Activated naive CD4-positive, alpha-beta T cell treated with anti-CD3 and anti-CD28 coated beads, Interleukin-2, amount 10 ng/mL, durations not matched to agents 7 days and 5 days (primary cell): Measurements from ENCODE around the gene CEBPZOS.
A peak's percentile ranks its signal among the peaks of the same experiment; 100 is the strongest.
"Not testable (repeated sequence)": the region's sequence is repeated elsewhere in the genome, so short reads cannot be mapped to it uniquely, and the experiment has no call there.

Experiments
- CTCF ChIA-PET: fragments of 350-600 bp; sonication (Branson Sonifier 250); formaldehyde crosslinking; loops from one replicate; lab custom pipeline; 2021; ENCODE audit warnings: antibody characterized with exemption; lab: Charles Lee
- DNase-seq: peaks from one replicate; pipeline ENCODE4 v3.0.0-alpha.2; 2020
- H3K27ac Mint-ChIP-seq: one replicate; pipeline ENCODE4 v1.8.0; 2021; ENCODE audit warnings: mild to moderate bottlenecking, moderate library complexity, mixed read lengths
- H3K27me3 Mint-ChIP-seq: one replicate; pipeline ENCODE4 v1.8.0; 2021; ENCODE audit warnings: mild to moderate bottlenecking, mixed read lengths
- H3K36me3 Mint-ChIP-seq: one replicate; pipeline ENCODE4 v1.8.0; 2021; ENCODE audit warnings: mixed read lengths
- H3K4me1 Mint-ChIP-seq: one replicate; pipeline ENCODE4 v1.8.0; 2021; ENCODE audit warnings: mixed read lengths
- H3K4me3 Mint-ChIP-seq: one replicate; pipeline ENCODE4 v1.8.0; 2021; ENCODE audit warnings: mild to moderate bottlenecking, moderate library complexity, mixed read lengths
- H3K9me3 Mint-ChIP-seq: one replicate; pipeline ENCODE4 v1.8.0; 2021; ENCODE audit warnings: mixed read lengths

The CEBPZOS gene

GRCh38 chr2:37203708-37204107 lies 7.4 kb downstream of the CEBPZOS start:
- no peak for DNase-seq
- peaks cover 67% of the 10 kb centered on the region for H3K36me3 Mint-ChIP-seq
- no peak overlapping the region for H3K27ac Mint-ChIP-seq
- H3K4me1 Mint-ChIP-seq = peaks cover 14% of the 10 kb centered on the region
- H3K27me3 Mint-ChIP-seq = no peaks in the 10 kb centered on the region
- H3K9me3 Mint-ChIP-seq = peaks cover 31% of the 10 kb centered on the region
- CTCF ChIA-PET = interaction anchor here (0.9 kb wide), 1 partner anchor 101 kb away, joined by 3 read pairs; no protein-coding TSS in a partner anchor
- no peak overlapping the region for H3K4me3 Mint-ChIP-seq

- H3K27me3 Mint-ChIP-seq, CTCF ChIA-PET, H3K4me1 Mint-ChIP-seq, H3K27ac Mint-ChIP-seq, DNase-seq, H3K4me3 Mint-ChIP-seq: not testable (repeated sequence)
- H3K9me3 Mint-ChIP-seq = peaks cover 41% of the 10 kb centered on the region
- peaks cover 76% of the 10 kb centered on the region for H3K36me3 Mint-ChIP-seq
Measured at GRCh38 chr2:37205071-37205661, 8.9 kb downstream of the CEBPZOS start.

- CTCF ChIA-PET = no interaction called here
- H3K4me3 Mint-ChIP-seq = no peak overlapping the region
- H3K36me3 Mint-ChIP-seq = peaks cover 82% of the 10 kb centered on the region
- H3K27me3 Mint-ChIP-seq = no peaks in the 10 kb centered on the region
- H3K9me3 Mint-ChIP-seq = peaks cover 41% of the 10 kb centered on the region
- H3K27ac Mint-ChIP-seq = no peak overlapping the region
- peaks cover 9% of the 10 kb centered on the region for H3K4me1 Mint-ChIP-seq
- DNase-seq = no peak
Measured at GRCh38 chr2:37205689-37206341, 9.5 kb downstream of the CEBPZOS start.

- H3K27ac Mint-ChIP-seq, H3K4me3 Mint-ChIP-seq, H3K27me3 Mint-ChIP-seq, CTCF ChIA-PET, H3K4me1 Mint-ChIP-seq, DNase-seq: not testable (repeated sequence)
- Mint-ChIP-seq H3K36me3 (peaks cover 85% of the 10 kb centered on the region), H3K9me3 (peaks cover 41% of the 10 kb centered on the region)
Measured at GRCh38 chr2:37206760-37207159, 10.5 kb downstream of the CEBPZOS start.

- peaks cover 3% of the 10 kb centered on the region for H3K4me1 Mint-ChIP-seq
- CTCF ChIA-PET = interaction anchor here (0.6 kb wide), 1 partner anchor 168 kb away, joined by 3 read pairs; no protein-coding TSS in a partner anchor
- H3K4me3 Mint-ChIP-seq = no peak overlapping the region
- peaks cover 71% of the 10 kb centered on the region for H3K36me3 Mint-ChIP-seq
- H3K27ac Mint-ChIP-seq = no peak overlapping the region
- H3K9me3 Mint-ChIP-seq = peaks cover 30% of the 10 kb centered on the region
- no peaks in the 10 kb centered on the region for H3K27me3 Mint-ChIP-seq
- DNase-seq = no peak
Measured at GRCh38 chr2:37211212-37211611, 14.9 kb downstream of the CEBPZOS start.

GRCh38 chr2:37211939-37212338 lies 15.6 kb downstream of the CEBPZOS start:
- peaks cover 3% of the 10 kb centered on the region for H3K4me1 Mint-ChIP-seq
- no peak for DNase-seq
- H3K4me3 Mint-ChIP-seq = no peak overlapping the region
- H3K9me3 Mint-ChIP-seq = peaks cover 26% of the 10 kb centered on the region
- H3K27ac Mint-ChIP-seq = no peak overlapping the region
- CTCF ChIA-PET = interaction anchor here (0.6 kb wide), 1 partner anchor 167 kb away, joined by 3 read pairs; no protein-coding TSS in a partner anchor
- H3K27me3 Mint-ChIP-seq = no peaks in the 10 kb centered on the region
- peaks cover 70% of the 10 kb centered on the region for H3K36me3 Mint-ChIP-seq

- Mint-ChIP-seq H3K27me3 (no peaks in the 10 kb centered on the region), H3K9me3 (no peaks in the 10 kb centered on the region), H3K36me3 (peaks cover 52% of the 10 kb centered on the region)
Measured at GRCh38 chr2:37215250-37215649, 19.0 kb downstream of the CEBPZOS start.

GRCh38 chr2:37219046-37219445 lies 22.8 kb downstream of the CEBPZOS start:
- H3K36me3 Mint-ChIP-seq = peaks cover 64% of the 10 kb centered on the region
- no peaks in the 10 kb centered on the region for H3K27me3 Mint-ChIP-seq
- CTCF ChIA-PET = no interaction called here
- no peak overlapping the region for H3K27ac Mint-ChIP-seq
- H3K9me3 Mint-ChIP-seq = no peaks in the 10 kb centered on the region
- no peak overlapping the region for H3K4me3 Mint-ChIP-seq
- DNase-seq = no peak
- H3K4me1 Mint-ChIP-seq = peaks cover 34% of the 10 kb centered on the region

More at GRCh38 chr2:37215250-37215649, 19.0 kb downstream of the CEBPZOS start:
- no peak overlapping the region for H3K27ac Mint-ChIP-seq
- DNase-seq = no peak
- CTCF ChIA-PET = no interaction called here
- peaks cover 3% of the 10 kb centered on the region for H3K4me1 Mint-ChIP-seq
- no peak overlapping the region for H3K4me3 Mint-ChIP-seq

- no peak for DNase-seq
- no peaks in the 10 kb centered on the region for H3K9me3 Mint-ChIP-seq
- H3K27me3 Mint-ChIP-seq = no peaks in the 10 kb centered on the region
- H3K36me3 Mint-ChIP-seq = peaks cover 72% of the 10 kb centered on the region
- no peak overlapping the region for H3K4me3 Mint-ChIP-seq
- CTCF ChIA-PET = no interaction called here
- H3K27ac Mint-ChIP-seq = peak overlapping the region; percentile 50
- peaks cover 57% of the 10 kb centered on the region for H3K4me1 Mint-ChIP-seq
Measured at GRCh38 chr2:37223131-37223530, 26.8 kb downstream of the CEBPZOS start.

- DNase-seq = no peak
- Mint-ChIP-seq H3K4me3 (no peak overlapping the region), H3K36me3 (peaks cover 64% of the 10 kb centered on the region), H3K27ac (no peak overlapping the region), H3K27me3 (no peaks in the 10 kb centered on the region), H3K4me1 (peaks cover 60% of the 10 kb centered on the region), H3K9me3 (no peaks in the 10 kb centered on the region)
- CTCF ChIA-PET = no interaction called here
Measured at GRCh38 chr2:37224063-37224462, 27.8 kb downstream of the CEBPZOS start.

- H3K27me3 Mint-ChIP-seq, DNase-seq, H3K4me3 Mint-ChIP-seq, H3K9me3 Mint-ChIP-seq, H3K27ac Mint-ChIP-seq, CTCF ChIA-PET: not testable (repeated sequence)
- Mint-ChIP-seq H3K36me3 (peaks cover 60% of the 10 kb centered on the region), H3K4me1 (peaks cover 60% of the 10 kb centered on the region)
Measured at GRCh38 chr2:37225129-37225528, 28.8 kb downstream of the CEBPZOS start.

- Mint-ChIP-seq H3K27ac (no peak overlapping the region), H3K4me3 (no peak overlapping the region), H3K36me3 (peaks cover 44% of the 10 kb centered on the region), H3K9me3 (no peaks in the 10 kb centered on the region), H3K27me3 (no peaks in the 10 kb centered on the region), H3K4me1 (peaks cover 50% of the 10 kb centered on the region)
- no peak for DNase-seq
- CTCF ChIA-PET = no interaction called here
Measured at GRCh38 chr2:37226863-37227262, 30.6 kb downstream of the CEBPZOS start.

GRCh38 chr2:37228788-37229187 lies 32.5 kb downstream of the CEBPZOS start:
- Mint-ChIP-seq H3K36me3 (peaks cover 28% of the 10 kb centered on the region), H3K4me3 (no peak overlapping the region), H3K9me3 (no peaks in the 10 kb centered on the region), H3K27ac (no peak overlapping the region), H3K4me1 (peaks cover 31% of the 10 kb centered on the region), H3K27me3 (no peaks in the 10 kb centered on the region)
- DNase-seq = no peak
- CTCF ChIA-PET = interaction anchor here (0.6 kb wide), 1 partner anchor 181 kb away, joined by 3 read pairs; no protein-coding TSS in a partner anchor

GRCh38 chr2:37230581-37230980 lies 34.3 kb downstream of the CEBPZOS start:
- DNase-seq = no peak
- Mint-ChIP-seq H3K9me3 (no peaks in the 10 kb centered on the region), H3K36me3 (peaks cover 29% of the 10 kb centered on the region), H3K4me1 (peaks cover 31% of the 10 kb centered on the region), H3K27ac (no peak overlapping the region), H3K4me3 (no peak overlapping the region), H3K27me3 (no peaks in the 10 kb centered on the region)
- CTCF ChIA-PET = no interaction called here
